Liver (tissue), 9 donors: ENCODE data around the gene SH3D19. TPM values are rescaled to one million over a fixed set of nuclear protein-coding genes. Genes with fewer than 3 reads are reported as not detected.
A peak's percentile ranks its signal among the peaks of the same experiment; 100 is the strongest.

ENCODE experiments used
- DNase-seq: peaks from one replicate; pipeline ENCODE4 v3.0.0-alpha.2; 2017; ENCODE audit warnings: low spot score
- H3K27ac ChIP-seq, 2 donors: one replicate each; pipeline ENCODE4 v1.7.0; 2013; ENCODE audit warnings: inconsistent platforms in 2 of 2, low read length in 2 of 2, control low read depth in 1 of 2, low read depth in 1 of 2, mild to moderate bottlenecking in 1 of 2
- H3K27me3 ChIP-seq, 4 donors: one replicate each; pipeline versions ENCODE4 v1.6.1 to v1.7.0; 2013; ENCODE audit warnings: low read length in 3 of 4, inconsistent platforms in 1 of 4, mild to moderate bottlenecking in 1 of 4, moderate library complexity in 1 of 4; ENCODE audit not compliant: control insufficient read depth in 4 of 4, insufficient read depth in 4 of 4
- H3K36me3 ChIP-seq, 4 donors: one replicate each; pipeline versions ENCODE4 v1.6.1 to v1.7.0; 2013; ENCODE audit warnings: low read length in 3 of 4, mild to moderate bottlenecking in 3 of 4, low read depth in 1 of 4, moderate library complexity in 1 of 4; ENCODE audit not compliant: control insufficient read depth in 4 of 4, insufficient read depth in 3 of 4
- H3K4me1 ChIP-seq, 4 donors: one replicate each; pipeline versions ENCODE4 v1.6.1 to v1.7.0; 2013; ENCODE audit warnings: low read length in 3 of 4, mild to moderate bottlenecking in 3 of 4, moderate library complexity in 1 of 4; ENCODE audit not compliant: control insufficient read depth in 4 of 4, insufficient read depth in 4 of 4
- H3K4me3 ChIP-seq, 3 donors: one replicate each; pipeline versions ENCODE4 v1.6.1 to v1.7.0; 2013; ENCODE audit warnings: low read length in 3 of 3, control low read depth in 1 of 3, low read depth in 1 of 3, mild to moderate bottlenecking in 1 of 3
- H3K9ac ChIP-seq, 2 donors: one replicate each; pipeline ENCODE4 v1.7.0; 2013; ENCODE audit warnings: low read length in 2 of 2, mild to moderate bottlenecking in 2 of 2, moderate library complexity in 2 of 2, control low read depth in 1 of 2, low read depth in 1 of 2
- H3K9me3 ChIP-seq, 4 donors: one replicate each; pipeline versions ENCODE4 v1.6.1 to v1.7.0; 2013; ENCODE audit warnings: low read length in 3 of 4; ENCODE audit not compliant: control insufficient read depth in 4 of 4
- ATF3 ChIP-seq: IDR thresholded peaks from 2 replicates; pipeline ENCODE4 v1.6.1; 2016; ENCODE audit warnings: antibody characterized with exemption
- CTCF ChIP-seq: fragments of 150-350 bp; IDR thresholded peaks from 2 replicates; pipeline ENCODE4 v1.5.1; 2017; ENCODE audit warnings: improper control_type of control experiment, low read depth, low read length; ENCODE audit not compliant: missing input control
- EGR1 ChIP-seq, 2 donors: IDR thresholded peaks; 2 replicates each; pipeline ENCODE4 v1.6.1; 2016 to 2018; ENCODE audit warnings: antibody characterized with exemption in 2 of 2, low read depth in 2 of 2
- FOXA1 ChIP-seq: IDR thresholded peaks from 2 replicates; pipeline ENCODE4 v1.6.1; 2016; ENCODE audit warnings: antibody characterized with exemption
- FOXA2 ChIP-seq: IDR thresholded peaks from 2 replicates; pipeline ENCODE4 v1.6.1; 2016; ENCODE audit warnings: antibody characterized with exemption
- GABPA ChIP-seq, 2 donors: IDR thresholded peaks in 1 of 2; conservative IDR thresholded peaks in 1 of 2; 2 replicates each; pipeline ENCODE4 v1.6.1; 2016; ENCODE audit warnings: antibody characterized with exemption in 2 of 2, mild to moderate bottlenecking in 1 of 2, moderate library complexity in 1 of 2
- HNF4A ChIP-seq, 2 donors: conservative IDR thresholded peaks; 2 replicates each; pipeline ENCODE4 v1.6.1; 2016; ENCODE audit warnings: antibody characterized with exemption in 2 of 2, mild to moderate bottlenecking in 2 of 2
- HNF4G ChIP-seq: IDR thresholded peaks from 2 replicates; pipeline ENCODE4 v1.6.1; 2016; ENCODE audit warnings: antibody characterized with exemption
- JUND ChIP-seq, 2 donors: IDR thresholded peaks; 2 replicates each; pipeline ENCODE4 v1.6.1; 2016; ENCODE audit warnings: antibody characterized with exemption in 2 of 2
- NR2F2 ChIP-seq: IDR thresholded peaks from 2 replicates; pipeline ENCODE4 v1.6.1; 2016; ENCODE audit warnings: antibody characterized with exemption
- RAD21 ChIP-seq, 2 donors: IDR thresholded peaks; 2 replicates each; pipeline ENCODE4 v1.6.1; 2016; ENCODE audit warnings: antibody characterized with exemption in 2 of 2, mild to moderate bottlenecking in 2 of 2
- RXRA ChIP-seq, 2 donors: IDR thresholded peaks; 2 replicates each; pipeline ENCODE4 v1.6.1; 2017 to 2018; ENCODE audit warnings: antibody characterized with exemption in 2 of 2, mild to moderate bottlenecking in 1 of 2
- SP1 ChIP-seq: IDR thresholded peaks from 2 replicates; pipeline ENCODE4 v1.6.1; 2018; ENCODE audit warnings: antibody characterized with exemption, mild to moderate bottlenecking
- TAF1 ChIP-seq: conservative IDR thresholded peaks from 2 replicates; pipeline ENCODE4 v1.6.1; 2016; ENCODE audit warnings: antibody characterized with exemption, mild to moderate bottlenecking
- YY1 ChIP-seq: IDR thresholded peaks from 2 replicates; pipeline ENCODE4 v1.6.1; 2016; ENCODE audit warnings: antibody characterized with exemption, mild to moderate bottlenecking
- ZBTB33 ChIP-seq: IDR thresholded peaks from 2 replicates; pipeline ENCODE4 v1.6.1; 2016; ENCODE audit warnings: antibody characterized with exemption
- WGBS: extraction: QIAGEN DNeasy Blood & Tissue Kit; methylation state at CpG from one replicate; pipeline ENCODE4 v1.1.7; 2013; 5-methylcytosine and 5-hydroxymethylcytosine counted together
- polyA plus RNA-seq, 2 donors: library from polyadenylated mRNA; stranded (reverse) in 1 of 2; unstranded in 1 of 2; fragments of 200-250 nt in 1 of 2; fragments of >200 nt in 1 of 2; fragmentation: Nextera tagmentation in 1 of 2; extraction: Ambion mirVana in 1 of 2; gene quantifications; one replicate each; pipeline versions ENCODE4 v1.2.1 to v1.2.3, GENCODE V29; 2013 to 2015
- total RNA-seq, 2 donors: library from RNA; depleted of rRNA; stranded (reverse); fragments of >200 nt; gene quantifications; one replicate each; pipeline ENCODE4 v1.2.3, GENCODE V29; 2014
- TF ChIP-seq, protein P1 (sequence below): IDR thresholded peaks from 2 replicates; pipeline ENCODE4 v1.6.1; 2016; ENCODE audit warnings: antibody characterized with exemption
- TF ChIP-seq, protein P2 (sequence below): IDR thresholded peaks from 2 replicates; pipeline ENCODE4 v1.6.1; 2016; ENCODE audit warnings: antibody characterized with exemption, mild to moderate bottlenecking
- donor health status: healthy.
- donor health status: healthy.
- donor health status: healthy.
- donor health status: healthy.
- donor health status: healthy.

Gene SH3D19
- total and polyA plus RNA-seq, 4 donors, result 11.0 to 22.2 (median 17.1) TPM

GRCh38 chr4:151297170-151297569, 28.2 kb downstream of the SH3D19 start:
- Histone ChIP-seq H3K9me3 (no peaks in the 10 kb centered on the region), H3K4me1 (peaks cover 0 to 24% (median 17%) of the 10 kb centered on the region in 4 donors), H3K27ac (no peak overlapping the region), H3K36me3 (no peaks in the 10 kb centered on the region), H3K27me3 (no peaks in the 10 kb centered on the region), H3K4me3 (no peak overlapping the region), H3K9ac (no peak overlapping the region)
- TF ChIP-seq RAD21 (IDR thresholded peaks at IDR 0.05), result no peak
- TF ChIP-seq ATF3, result no peak
- no peak for TF ChIP-seq HNF4G
- TF ChIP-seq, protein P1, sequence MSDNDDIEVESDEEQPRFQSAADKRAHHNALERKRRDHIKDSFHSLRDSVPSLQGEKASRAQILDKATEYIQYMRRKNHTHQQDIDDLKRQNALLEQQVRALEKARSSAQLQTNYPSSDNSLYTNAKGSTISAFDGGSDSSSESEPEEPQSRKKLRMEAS, result no peak
- no peak for TF ChIP-seq FOXA1
- TF ChIP-seq SP1, result no peak
- no peak for TF ChIP-seq TAF1
- no peak for TF ChIP-seq ZBTB33
- TF ChIP-seq HNF4A (conservative IDR thresholded peaks at IDR 0.05), result no peak
- TF ChIP-seq CTCF, result no peak
- no peak for TF ChIP-seq EGR1 (IDR thresholded peaks at IDR 0.05; ENCODE audit: low read depth in 2 of 2)
- TF ChIP-seq RXRA (IDR thresholded peaks at IDR 0.05), result no peak
- no peak for DNase-seq

GRCh38 chr4:151296227-151296626, 29.2 kb downstream of the SH3D19 start:
- Histone ChIP-seq H3K4me3 (no peak overlapping the region), H3K9me3 (no peaks in the 10 kb centered on the region), H3K4me1 (peaks cover 0 to 24% (median 17%) of the 10 kb centered on the region in 4 donors), H3K27ac (no peak overlapping the region), H3K36me3 (no peaks in the 10 kb centered on the region), H3K27me3 (no peaks in the 10 kb centered on the region), H3K9ac (no peak overlapping the region)
- WGBS, result 37% methylated on average over 3 of the region's 3 CpGs
- no peak for TF ChIP-seq EGR1 (IDR thresholded peaks at IDR 0.05; ENCODE audit: low read depth in 2 of 2)
- TF ChIP-seq ATF3, result no peak
- TF ChIP-seq RAD21 (IDR thresholded peaks at IDR 0.05), result peak in 1 of 2 donors; percentile 27
- TF ChIP-seq, protein P1, result no peak
- no peak for TF ChIP-seq FOXA1
- TF ChIP-seq NR2F2, result no peak
- TF ChIP-seq HNF4G, result peak; percentile 6
- peak; percentile 17 to 26 for TF ChIP-seq HNF4A (conservative IDR thresholded peaks at IDR 0.05)
- TF ChIP-seq JUND (IDR thresholded peaks at IDR 0.05), result no peak
- TF ChIP-seq RXRA (IDR thresholded peaks at IDR 0.05), result peak in 1 of 2 donors; percentile 29
- no peak for TF ChIP-seq FOXA2
- TF ChIP-seq CTCF, result no peak
- TF ChIP-seq YY1, result no peak
- no peak for TF ChIP-seq SP1
- no peak for TF ChIP-seq TAF1
- TF ChIP-seq GABPA (IDR thresholded peaks at IDR 0.05 in 1 of 2, conservative IDR thresholded peaks at IDR 0.05 in 1 of 2), result no peak
- TF ChIP-seq, protein P2, sequence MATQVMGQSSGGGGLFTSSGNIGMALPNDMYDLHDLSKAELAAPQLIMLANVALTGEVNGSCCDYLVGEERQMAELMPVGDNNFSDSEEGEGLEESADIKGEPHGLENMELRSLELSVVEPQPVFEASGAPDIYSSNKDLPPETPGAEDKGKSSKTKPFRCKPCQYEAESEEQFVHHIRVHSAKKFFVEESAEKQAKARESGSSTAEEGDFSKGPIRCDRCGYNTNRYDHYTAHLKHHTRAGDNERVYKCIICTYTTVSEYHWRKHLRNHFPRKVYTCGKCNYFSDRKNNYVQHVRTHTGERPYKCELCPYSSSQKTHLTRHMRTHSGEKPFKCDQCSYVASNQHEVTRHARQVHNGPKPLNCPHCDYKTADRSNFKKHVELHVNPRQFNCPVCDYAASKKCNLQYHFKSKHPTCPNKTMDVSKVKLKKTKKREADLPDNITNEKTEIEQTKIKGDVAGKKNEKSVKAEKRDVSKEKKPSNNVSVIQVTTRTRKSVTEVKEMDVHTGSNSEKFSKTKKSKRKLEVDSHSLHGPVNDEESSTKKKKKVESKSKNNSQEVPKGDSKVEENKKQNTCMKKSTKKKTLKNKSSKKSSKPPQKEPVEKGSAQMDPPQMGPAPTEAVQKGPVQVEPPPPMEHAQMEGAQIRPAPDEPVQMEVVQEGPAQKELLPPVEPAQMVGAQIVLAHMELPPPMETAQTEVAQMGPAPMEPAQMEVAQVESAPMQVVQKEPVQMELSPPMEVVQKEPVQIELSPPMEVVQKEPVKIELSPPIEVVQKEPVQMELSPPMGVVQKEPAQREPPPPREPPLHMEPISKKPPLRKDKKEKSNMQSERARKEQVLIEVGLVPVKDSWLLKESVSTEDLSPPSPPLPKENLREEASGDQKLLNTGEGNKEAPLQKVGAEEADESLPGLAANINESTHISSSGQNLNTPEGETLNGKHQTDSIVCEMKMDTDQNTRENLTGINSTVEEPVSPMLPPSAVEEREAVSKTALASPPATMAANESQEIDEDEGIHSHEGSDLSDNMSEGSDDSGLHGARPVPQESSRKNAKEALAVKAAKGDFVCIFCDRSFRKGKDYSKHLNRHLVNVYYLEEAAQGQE, result no peak
- no peak for TF ChIP-seq ZBTB33
- DNase-seq, result no peak
